Neuron (in vitro differentiated cells): ENCODE results near the gene ZNF254.
"Not testable (repeated sequence)": the region's sequence is repeated elsewhere in the genome, so short reads cannot be mapped to it uniquely, and the experiment has no call there.

Experiments
- H2AFZ ChIP-seq: one replicate; pipeline ENCODE4 v1.6.1; 2013; ENCODE audit warnings: low read depth, mild to moderate bottlenecking, inconsistent platforms, low read length, moderate library complexity
- H3K27me3 ChIP-seq: one replicate; pipeline ENCODE4 v1.6.1; 2013; ENCODE audit warnings: low read length; ENCODE audit not compliant: insufficient read depth
- H3K36me3 ChIP-seq: one replicate; pipeline ENCODE4 v1.6.1; 2013; ENCODE audit warnings: low read length; ENCODE audit not compliant: insufficient read depth
- H3K4me1 ChIP-seq: one replicate; pipeline ENCODE4 v1.6.1; 2013; ENCODE audit warnings: low read length; ENCODE audit not compliant: insufficient read depth
- H3K4me3 ChIP-seq: 2 replicates; pipeline ENCODE4 v1.5.1; 2013; ENCODE audit warnings: mild to moderate bottlenecking, low read length, moderate library complexity
- H3K9me3 ChIP-seq: one replicate; pipeline ENCODE4 v1.6.1; 2013; ENCODE audit warnings: low read length

The ZNF254 gene

DNA sequence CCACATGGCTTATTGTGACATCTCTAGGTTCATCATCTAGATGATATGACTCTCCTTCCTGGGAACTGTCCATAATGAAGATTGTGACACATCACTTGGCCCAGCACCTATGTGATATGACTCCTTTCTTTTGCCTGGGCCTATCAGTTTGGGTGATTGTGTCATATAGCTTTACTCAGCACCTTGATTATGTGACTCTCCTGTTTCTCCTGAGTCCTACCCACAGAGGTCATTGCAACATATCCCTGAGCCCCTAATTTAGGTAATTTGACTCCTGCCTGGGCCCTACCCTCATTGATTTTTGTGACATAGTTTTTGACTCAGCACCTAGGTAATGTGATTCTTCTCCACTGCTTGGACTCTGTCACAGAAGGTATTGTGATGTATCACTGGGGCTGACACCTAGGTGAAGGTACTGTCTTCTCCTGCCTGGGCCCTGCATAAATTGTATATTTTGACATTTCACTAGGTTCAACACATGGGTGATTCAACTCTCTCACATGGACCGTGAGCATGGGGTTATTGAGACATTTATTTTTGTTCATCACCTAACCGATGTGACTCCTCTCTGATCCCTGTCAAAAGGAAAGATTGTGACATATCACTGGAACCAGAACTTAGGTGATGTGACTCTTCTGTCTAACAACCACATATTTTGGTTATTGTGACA, 26.2 kb upstream of the ZNF254 start:
- H3K27me3 ChIP-seq = no peaks in the 10 kb centered on the region
- H3K9me3 ChIP-seq = no peaks in the 10 kb centered on the region
- H3K4me1 ChIP-seq = no peaks in the 10 kb centered on the region
- H2AFZ ChIP-seq = no peak overlapping the region
- no peak overlapping the region for H3K4me3 ChIP-seq
- H3K36me3 ChIP-seq = peaks cover 81% of the 10 kb centered on the region

DNA sequence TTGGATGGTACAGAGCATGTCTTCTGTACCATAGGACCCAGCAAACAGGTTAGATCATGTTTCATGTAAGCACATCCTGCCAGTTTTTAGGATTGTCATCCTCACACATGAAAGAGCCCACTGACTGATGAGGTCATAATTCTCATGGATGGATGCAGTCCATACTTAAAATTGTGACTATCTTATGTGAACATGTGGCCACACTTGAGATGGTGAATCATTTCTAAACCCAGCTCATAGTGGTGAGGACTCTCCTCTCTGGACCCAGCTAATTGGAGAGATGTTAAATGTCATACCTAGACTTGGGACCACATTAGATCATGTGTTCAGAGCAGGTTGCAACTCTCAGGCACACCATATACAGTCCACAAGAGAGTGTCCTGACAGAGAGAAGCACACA, 24.8 kb upstream of the ZNF254 start:
- no peaks in the 10 kb centered on the region for H3K4me1 ChIP-seq
- no peaks in the 10 kb centered on the region for H3K9me3 ChIP-seq
- no peak overlapping the region for H3K4me3 ChIP-seq
- H3K36me3 ChIP-seq = peaks cover 79% of the 10 kb centered on the region
- no peaks in the 10 kb centered on the region for H3K27me3 ChIP-seq
- no peak overlapping the region for H2AFZ ChIP-seq

GRCh38 chr19:24063295-24063694, 23.7 kb upstream of the ZNF254 start:
- no peaks in the 10 kb centered on the region for H3K4me1 ChIP-seq
- H3K9me3 ChIP-seq = no peaks in the 10 kb centered on the region
- H3K4me3 ChIP-seq = no peak overlapping the region
- peaks cover 78% of the 10 kb centered on the region for H3K36me3 ChIP-seq
- no peak overlapping the region for H2AFZ ChIP-seq
- H3K27me3 ChIP-seq = no peaks in the 10 kb centered on the region

- H3K9me3 ChIP-seq = no peaks in the 10 kb centered on the region
- H3K36me3 ChIP-seq = peaks cover 75% of the 10 kb centered on the region
- H3K4me1 ChIP-seq = no peaks in the 10 kb centered on the region
- H3K27me3 ChIP-seq = no peaks in the 10 kb centered on the region
- H3K4me3 ChIP-seq = no peak overlapping the region
- no peak overlapping the region for H2AFZ ChIP-seq
These were observed 22.8 kb upstream of the ZNF254 start for GRCh38 chr19:24064175-24064574.

GRCh38 chr19:24065243-24065642, 21.7 kb upstream of the ZNF254 start:
- peaks cover 66% of the 10 kb centered on the region for H3K36me3 ChIP-seq

DNA sequence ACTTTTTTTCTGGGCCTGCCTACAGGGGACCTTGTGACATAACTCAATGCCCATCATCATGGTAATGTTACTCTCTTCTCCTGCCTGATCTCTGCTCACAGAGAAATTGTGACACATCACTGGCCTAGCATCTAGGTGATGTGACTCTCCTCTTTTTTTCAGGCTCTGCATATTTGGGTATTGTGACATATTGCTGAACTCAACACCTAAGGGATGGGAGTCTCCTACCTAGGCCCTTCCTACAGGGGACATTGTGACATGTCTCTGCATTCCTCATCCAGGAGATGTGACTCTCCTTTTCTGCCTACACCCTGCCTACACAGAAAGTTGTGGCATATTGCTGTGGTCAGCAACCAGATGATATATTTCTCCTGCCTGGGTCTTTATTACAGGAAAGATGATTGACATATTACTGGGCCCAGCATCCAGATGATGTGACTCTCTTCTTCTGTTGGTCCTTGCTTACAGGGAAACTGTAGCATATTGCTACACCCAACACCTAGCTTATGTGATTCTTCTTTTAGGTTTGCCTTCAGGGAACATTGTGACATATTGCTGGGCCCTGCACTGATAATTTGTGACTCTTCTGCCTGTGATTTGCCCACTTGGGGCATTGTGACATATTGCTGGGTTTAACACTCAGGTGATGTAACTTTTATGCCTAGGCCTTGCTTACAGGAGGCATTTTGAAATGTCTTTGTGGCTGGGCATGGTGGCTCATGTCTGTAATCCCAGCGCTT, 21.0 kb upstream of the ZNF254 start:
- no peak overlapping the region for H2AFZ ChIP-seq
- H3K4me3 ChIP-seq = no peak overlapping the region
- no peaks in the 10 kb centered on the region for H3K27me3 ChIP-seq
- no peaks in the 10 kb centered on the region for H3K9me3 ChIP-seq
- peaks cover 61% of the 10 kb centered on the region for H3K36me3 ChIP-seq
- no peaks in the 10 kb centered on the region for H3K4me1 ChIP-seq

More at GRCh38 chr19:24065243-24065642, 21.7 kb upstream of the ZNF254 start:
- Histone ChIP-seq H3K4me1 (no peaks in the 10 kb centered on the region), H3K27me3 (no peaks in the 10 kb centered on the region), H2AFZ (no peak overlapping the region), H3K9me3 (no peaks in the 10 kb centered on the region), H3K4me3 (no peak overlapping the region)

- H3K9me3 ChIP-seq = no peaks in the 10 kb centered on the region
- H3K36me3 ChIP-seq = peaks cover 72% of the 10 kb centered on the region
- H3K27me3 ChIP-seq = no peaks in the 10 kb centered on the region
- H3K4me3 ChIP-seq = no peak overlapping the region
- peaks cover 1% of the 10 kb centered on the region for H3K4me1 ChIP-seq
- no peak overlapping the region for H2AFZ ChIP-seq
These were observed 16.9 kb upstream of the ZNF254 start for GRCh38 chr19:24069905-24070657.

DNA sequence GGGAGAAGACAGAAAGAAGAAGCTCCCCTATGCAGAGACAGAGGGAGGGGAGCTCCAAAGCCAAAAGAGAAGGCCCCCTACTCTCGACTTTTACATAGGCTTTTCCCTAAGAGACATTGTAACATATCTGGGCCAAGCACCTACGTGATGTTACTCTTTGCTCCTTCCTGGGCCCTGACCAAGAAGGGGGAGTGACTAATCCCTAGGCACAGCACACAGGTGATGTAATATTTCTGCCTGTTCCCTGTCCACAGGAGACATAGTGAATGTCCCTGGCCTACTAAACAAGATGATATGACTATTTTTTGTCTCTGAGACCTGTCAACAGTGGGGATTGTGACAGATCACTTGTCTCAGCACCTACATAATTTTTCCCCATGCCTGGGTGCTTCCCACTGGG, 15.9 kb upstream of the ZNF254 start:
- Histone ChIP-seq H3K9me3 (no peaks in the 10 kb centered on the region), H3K4me3 (no peak overlapping the region), H3K4me1 (peaks cover 5% of the 10 kb centered on the region), H2AFZ (no peak overlapping the region), H3K27me3 (no peaks in the 10 kb centered on the region), H3K36me3 (peaks cover 62% of the 10 kb centered on the region)

DNA sequence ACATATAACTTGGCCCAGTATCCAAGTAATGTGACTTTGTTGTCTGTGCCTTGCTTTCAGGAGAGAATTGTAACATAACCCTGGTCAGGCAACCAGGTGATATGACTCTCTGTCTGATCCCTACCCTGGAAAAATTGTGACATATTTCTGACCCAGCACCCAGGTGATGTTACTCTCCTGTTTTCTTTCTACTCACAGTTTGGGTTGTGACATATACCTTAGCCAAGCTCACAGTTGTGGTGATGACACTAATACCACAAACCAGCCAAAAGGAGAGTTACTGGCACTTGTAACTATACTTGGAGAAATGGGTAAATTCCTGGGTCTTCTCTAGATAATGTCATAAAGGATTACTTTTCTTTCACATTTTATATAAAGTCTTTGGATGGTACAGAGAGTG, 14.3 kb upstream of the ZNF254 start:
- Histone ChIP-seq H3K36me3 (peaks cover 48% of the 10 kb centered on the region), H2AFZ (no peak overlapping the region), H3K27me3 (no peaks in the 10 kb centered on the region), H3K9me3 (no peaks in the 10 kb centered on the region), H3K4me3 (no peak overlapping the region), H3K4me1 (peaks cover 5% of the 10 kb centered on the region)

DNA sequence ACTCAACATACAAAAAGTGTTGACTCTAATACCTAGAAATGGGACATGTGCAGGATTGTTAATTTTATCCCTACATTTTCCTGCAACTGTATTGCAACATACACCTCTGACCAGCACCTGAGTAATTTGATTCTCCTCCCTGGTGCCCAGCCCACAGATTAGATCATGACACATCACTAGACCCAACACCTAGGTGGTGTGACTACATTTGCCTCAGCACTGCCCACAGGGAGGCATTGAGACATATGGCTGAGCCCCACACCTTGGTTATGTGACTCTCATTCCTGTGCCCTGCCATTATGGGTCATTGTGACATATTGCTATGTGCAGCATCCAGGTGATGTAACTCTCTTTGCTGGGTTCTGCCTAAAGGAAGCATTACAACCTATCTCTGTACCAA, 13.2 kb upstream of the ZNF254 start:
- Histone ChIP-seq H3K4me3 (no peak overlapping the region), H3K9me3 (peaks cover 2% of the 10 kb centered on the region), H3K36me3 (peaks cover 41% of the 10 kb centered on the region), H2AFZ (no peak overlapping the region), H3K4me1 (peaks cover 5% of the 10 kb centered on the region), H3K27me3 (no peaks in the 10 kb centered on the region)

GRCh38 chr19:24074720-24075454, 12.1 kb upstream of the ZNF254 start:
- no peak overlapping the region for H3K4me3 ChIP-seq
- peaks cover 5% of the 10 kb centered on the region for H3K4me1 ChIP-seq
- no peak overlapping the region for H2AFZ ChIP-seq
- H3K36me3 ChIP-seq = peaks cover 50% of the 10 kb centered on the region
- H3K9me3 ChIP-seq = peaks cover 2% of the 10 kb centered on the region
- no peaks in the 10 kb centered on the region for H3K27me3 ChIP-seq

DNA sequence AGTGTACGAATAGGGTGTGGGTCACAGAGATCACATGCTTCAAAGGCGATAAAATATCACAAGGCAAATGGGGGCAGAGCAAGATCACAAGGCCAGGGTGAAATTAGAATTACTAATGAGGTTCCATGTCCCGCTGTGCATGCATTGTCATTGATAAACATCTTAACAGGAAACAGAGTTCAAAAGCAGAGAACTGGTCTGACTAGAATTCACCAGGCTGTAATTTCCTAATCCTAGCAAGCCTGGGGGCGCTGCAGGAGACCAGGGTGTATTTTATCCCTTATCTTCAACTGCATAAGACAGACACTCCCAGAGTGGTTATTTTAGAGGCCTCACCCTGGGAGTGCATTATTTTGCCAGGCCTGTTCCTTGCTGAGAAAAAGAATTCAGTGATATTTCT, 11.5 kb upstream of the ZNF254 start:
- not testable (repeated sequence) for H3K27me3 ChIP-seq, H2AFZ ChIP-seq, H3K4me1 ChIP-seq, H3K4me3 ChIP-seq, H3K9me3 ChIP-seq
- peaks cover 52% of the 10 kb centered on the region for H3K36me3 ChIP-seq

DNA sequence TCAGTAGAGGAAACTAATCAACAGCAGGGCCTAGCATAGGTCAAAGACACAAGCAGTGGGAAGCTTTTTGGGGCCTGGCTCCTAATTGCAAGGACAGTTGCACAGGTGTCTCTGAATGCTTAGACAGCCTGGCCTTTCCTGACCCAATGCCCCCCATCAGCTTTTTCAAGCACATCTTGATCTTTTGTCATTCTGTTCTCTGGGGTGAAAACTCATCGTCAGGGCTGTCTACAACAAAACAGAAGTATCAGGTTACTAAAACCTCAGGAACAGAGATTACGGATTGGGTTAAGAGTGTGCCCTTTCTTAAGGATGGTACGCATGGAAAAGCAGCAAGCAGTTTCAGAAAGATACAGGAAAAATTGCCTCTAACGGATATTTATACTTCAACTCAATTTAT, 8.3 kb upstream of the ZNF254 start:
- Histone ChIP-seq H3K27me3 (no peaks in the 10 kb centered on the region), H3K36me3 (peaks cover 25% of the 10 kb centered on the region), H2AFZ (no peak overlapping the region), H3K4me1 (peaks cover 5% of the 10 kb centered on the region), H3K9me3 (peaks cover 2% of the 10 kb centered on the region), H3K4me3 (no peak overlapping the region)
